ENCODE measurements around the gene NABP1. TPM values are rescaled to one million over a fixed set of nuclear protein-coding genes. Genes with fewer than 3 reads are reported as not detected.

Gene NABP1
- total RNA-seq, 1 donor from 2014 or later = 82.4 TPM

- intact Hi-C loops (cut with micrococcal nuclease) = no loop called here
These were observed 31.6 kb upstream of the NABP1 start for GRCh38 chr2:191646163-191646902.

GRCh38 chr2:191649519-191649918 is 28.4 kb upstream of the NABP1 start:
- intact Hi-C loops (cut with micrococcal nuclease) = no loop called here

GRCh38 chr2:191650896-191651773 is 26.8 kb upstream of the NABP1 start:
- intact Hi-C loops (cut with micrococcal nuclease) = loop anchor here (1.0 kb wide), 1 partner anchor 29 kb away; no protein-coding TSS in a partner anchor

- intact Hi-C loops (cut with micrococcal nuclease) = loop anchor here (1.0 kb wide), 1 partner anchor 9 kb away; no protein-coding TSS in a partner anchor
These were observed 24.1 kb upstream of the NABP1 start for GRCh38 chr2:191653667-191654391.

- intact Hi-C loops (cut with micrococcal nuclease) = no loop called here
These were observed 21.5 kb upstream of the NABP1 start for GRCh38 chr2:191656391-191656790.

GRCh38 chr2:191656792-191657191 is 21.1 kb upstream of the NABP1 start:
- intact Hi-C loops (cut with micrococcal nuclease) = no loop called here

GRCh38 chr2:191657977-191658376 is 20.0 kb upstream of the NABP1 start:
- intact Hi-C loops (cut with micrococcal nuclease) = no loop called here

- intact Hi-C loops (cut with micrococcal nuclease) = no loop called here
These were observed 18.7 kb upstream of the NABP1 start for GRCh38 chr2:191659198-191659597.

- intact Hi-C loops (cut with micrococcal nuclease) = loop anchor here (2.0 kb wide), 1 partner anchor 14 kb away; no protein-coding TSS in a partner anchor
These were observed 17.4 kb upstream of the NABP1 start for GRCh38 chr2:191660575-191660974.

GRCh38 chr2:191661097-191661924 is 16.6 kb upstream of the NABP1 start:
- intact Hi-C loops (cut with micrococcal nuclease) = loop anchor here (2.0 kb wide), 1 partner anchor 13 kb away; no protein-coding TSS in a partner anchor

- intact Hi-C loops (cut with micrococcal nuclease) = no loop called here
These were observed 12.9 kb upstream of the NABP1 start for GRCh38 chr2:191664823-191665677.

GRCh38 chr2:191666226-191666625 is 11.7 kb upstream of the NABP1 start:
- intact Hi-C loops (cut with micrococcal nuclease) = no loop called here

GRCh38 chr2:191666732-191667131 is 11.2 kb upstream of the NABP1 start:
- intact Hi-C loops (cut with micrococcal nuclease) = no loop called here

GRCh38 chr2:191670076-191670475 is 7.9 kb upstream of the NABP1 start:
- intact Hi-C loops (cut with micrococcal nuclease) = loop anchor here (10.0 kb wide), 1 partner anchor 1135 kb away; the partner anchor contains the start of gene NEMP2

- intact Hi-C loops (cut with micrococcal nuclease) = loop anchor here (10.0 kb wide), 1 partner anchor 1136 kb away; the partner anchor contains the start of gene NEMP2
These were observed 7.1 kb upstream of the NABP1 start for GRCh38 chr2:191670787-191671186.

GRCh38 chr2:191675807-191676721 is 1.9 kb upstream of the NABP1 start:
- intact Hi-C loops (cut with micrococcal nuclease) = loop anchor here (1.0 to 10.0 kb wide), 8 partner anchors 15 to 1894 kb away; partner anchors contain the start of genes NEMP2, ORMDL1 and PMS1

- intact Hi-C loops (cut with micrococcal nuclease) = loop anchor here (1.0 to 10.0 kb wide), 8 partner anchors 52 to 1895 kb away; partner anchors contain the start of genes GLS, NEMP2, ORMDL1 and PMS1
These were observed 918 bp upstream of the NABP1 start for GRCh38 chr2:191676790-191677645.
